Mesenchymal stem cell (in vitro differentiated cells and primary cell): ENCODE measurements around the gene RNF7.

Experiments
- DNase-seq: peaks from one replicate; pipeline ENCODE4 v3.0.0-alpha.2; 2013
- H2AFZ ChIP-seq: one replicate; pipeline ENCODE4 v1.6.1; 2013; ENCODE audit warnings: low read depth, mild to moderate bottlenecking, control low read depth, inconsistent platforms, low read length, moderate library complexity
- H2AK5ac ChIP-seq: 2 replicates; pipeline ENCODE4 v1.6.1; 2013; ENCODE audit warnings: low read length, moderate library complexity, mild to moderate bottlenecking, inconsistent platforms; ENCODE audit not compliant: severe bottlenecking
- H2BK120ac ChIP-seq: one replicate; pipeline ENCODE4 v1.6.1; 2013; ENCODE audit warnings: low read depth, mild to moderate bottlenecking, inconsistent platforms, low read length, moderate library complexity
- H2BK12ac ChIP-seq, 2 experiments: one replicate each; pipeline ENCODE4 v1.6.1; 2013; ENCODE audit warnings: inconsistent platforms in 2 of 2, low read length in 2 of 2, mild to moderate bottlenecking in 2 of 2, moderate library complexity in 2 of 2, control low read depth in 1 of 2
- H2BK15ac ChIP-seq: one replicate; pipeline ENCODE4 v1.6.1; 2013; ENCODE audit warnings: mild to moderate bottlenecking, low read depth, inconsistent platforms; ENCODE audit not compliant: poor library complexity, severe bottlenecking
- H2BK5ac ChIP-seq: 2 replicates; pipeline ENCODE4 v1.6.1; 2013; ENCODE audit warnings: low read depth, mild to moderate bottlenecking, low read length, control low read depth, inconsistent platforms; ENCODE audit not compliant: poor library complexity, severe bottlenecking
- H3K14ac ChIP-seq, 2 experiments: one replicate each; pipeline ENCODE4 v1.6.1; 2013; ENCODE audit warnings: inconsistent platforms in 2 of 2, low read length in 2 of 2, control low read depth in 1 of 2, mild to moderate bottlenecking in 1 of 2, moderate library complexity in 1 of 2
- H3K18ac ChIP-seq, 2 experiments: one replicate each; pipeline ENCODE4 v1.6.1; 2013; ENCODE audit warnings: inconsistent platforms in 2 of 2, low read length in 2 of 2, control low read depth in 1 of 2, low read depth in 1 of 2, mild to moderate bottlenecking in 1 of 2
- H3K23ac ChIP-seq, 2 experiments: one replicate each; pipeline ENCODE4 v1.6.1; 2013; ENCODE audit warnings: inconsistent platforms in 2 of 2, low read length in 2 of 2, mild to moderate bottlenecking in 2 of 2, moderate library complexity in 2 of 2, control low read depth in 1 of 2
- H3K27ac ChIP-seq: 2 replicates; pipeline ENCODE4 v1.5.1; 2013; ENCODE audit warnings: mild to moderate bottlenecking, moderate library complexity, low read length, control low read depth, inconsistent platforms; ENCODE audit not compliant: poor library complexity, severe bottlenecking
- H3K27me3 ChIP-seq, 2 experiments: 2 replicates each; pipeline versions ENCODE4 v1.6.1 to v1.7.0; 2013; ENCODE audit warnings: low read length in 2 of 2, mild to moderate bottlenecking in 2 of 2, moderate library complexity in 2 of 2, control low read depth in 1 of 2, inconsistent platforms in 1 of 2; ENCODE audit not compliant: control insufficient read depth in 1 of 2, insufficient read depth in 1 of 2
- H3K36me3 ChIP-seq, 2 experiments: 2 replicates each; pipeline versions ENCODE4 v1.6.1 to v1.7.0; 2013; ENCODE audit warnings: low read length in 2 of 2, control low read depth in 1 of 2, inconsistent platforms in 1 of 2, low read depth in 1 of 2, mild to moderate bottlenecking in 1 of 2; ENCODE audit not compliant: insufficient read depth in 2 of 2, control insufficient read depth in 1 of 2
- H3K4ac ChIP-seq, 2 experiments: one replicate each; pipeline ENCODE4 v1.6.1; 2013; ENCODE audit warnings: inconsistent platforms in 2 of 2, low read length in 2 of 2, mild to moderate bottlenecking in 2 of 2, moderate library complexity in 2 of 2, control low read depth in 1 of 2, low read depth in 1 of 2
- H3K4me1 ChIP-seq: 2 replicates; pipeline ENCODE4 v1.6.1; 2013; ENCODE audit warnings: low read depth, low read length, control low read depth; ENCODE audit not compliant: control insufficient read depth, insufficient read depth
- H3K4me2 ChIP-seq: 2 replicates; pipeline ENCODE4 v1.6.1; 2013; ENCODE audit warnings: low read length, mild to moderate bottlenecking, inconsistent platforms; ENCODE audit not compliant: poor library complexity, severe bottlenecking
- H3K4me3 ChIP-seq, 2 experiments: 2 replicates each; pipeline versions ENCODE4 v1.5.1 to v1.7.0; 2013; ENCODE audit warnings: low read length in 2 of 2, mild to moderate bottlenecking in 2 of 2, control low read depth in 1 of 2, low read depth in 1 of 2; ENCODE audit not compliant: insufficient read depth in 1 of 2
- H3K79me1 ChIP-seq: replicated peaks from 2 replicates; pipeline ENCODE4 v1.6.1; 2013; ENCODE audit warnings: mild to moderate bottlenecking, control low read depth, low read length, inconsistent platforms; ENCODE audit not compliant: poor library complexity, severe bottlenecking
- H3K9ac ChIP-seq: 2 replicates; pipeline ENCODE4 v1.7.0; 2013; ENCODE audit warnings: mild to moderate bottlenecking, low read length, moderate library complexity
- H3K9me3 ChIP-seq: 2 replicates; pipeline ENCODE4 v1.7.0; 2013; ENCODE audit warnings: mild to moderate bottlenecking, low read length; ENCODE audit not compliant: control insufficient read depth
- H4K8ac ChIP-seq: one replicate; pipeline ENCODE4 v1.6.1; 2013; ENCODE audit warnings: inconsistent platforms, mild to moderate bottlenecking, low read length, moderate library complexity
- H4K91ac ChIP-seq: one replicate; pipeline ENCODE4 v1.6.1; 2013; ENCODE audit warnings: mild to moderate bottlenecking, low read length, inconsistent platforms
- WGBS: methylation state at CpG from one replicate; pipeline ENCODE4 v1.1.7; 2013; ENCODE audit warnings: mixed read lengths; 5-methylcytosine and 5-hydroxymethylcytosine counted together

Gene RNF7

DNA sequence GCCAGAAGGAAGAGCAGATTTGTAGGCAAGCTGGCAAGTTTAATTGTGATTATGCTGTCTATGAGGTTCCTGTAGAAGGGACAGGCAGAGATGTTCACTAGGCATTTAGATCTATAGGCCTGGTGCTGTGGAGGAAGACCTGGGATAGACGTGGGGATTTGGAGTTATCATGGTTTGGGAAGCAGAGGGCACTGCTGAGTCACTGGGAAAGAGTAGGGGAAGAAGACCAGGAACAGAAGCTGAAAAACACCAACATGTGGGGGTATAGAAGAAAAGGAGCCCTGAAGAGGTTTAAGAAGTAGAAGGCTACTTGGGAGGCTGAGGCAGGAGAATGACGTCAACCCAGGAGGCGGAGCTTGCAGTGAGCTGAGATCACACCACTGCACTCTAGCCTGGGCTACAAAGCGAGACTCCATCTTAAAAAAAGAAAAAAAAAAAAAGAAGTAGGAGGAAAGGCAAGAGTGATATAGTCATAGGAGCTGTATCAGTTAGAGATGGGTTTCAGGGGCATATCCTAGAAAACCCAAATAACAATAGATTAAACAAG is 44.4 kb downstream of the RNF7 start:
- Histone ChIP-seq H2AFZ (no peak overlapping the region), H2BK5ac (no peak overlapping the region), H3K18ac (no peak overlapping the region), H3K4ac (no peak overlapping the region), H3K79me1 (no peaks in the 10 kb centered on the region), H3K27me3 (no peaks in the 10 kb centered on the region), H3K23ac (no peak overlapping the region), H3K9me3 (no peaks in the 10 kb centered on the region), H3K9ac (no peak overlapping the region), H2BK15ac (no peak overlapping the region), H3K27ac (no peak overlapping the region), H4K91ac (no peak overlapping the region), H3K4me3 (no peak overlapping the region), H2AK5ac (no peak overlapping the region), H2BK120ac (no peak overlapping the region), H2BK12ac (no peak overlapping the region), H3K36me3 (no peaks in the 10 kb centered on the region), H3K4me1 (no peaks in the 10 kb centered on the region), H3K4me2 (no peak overlapping the region), H4K8ac (no peak overlapping the region), H3K14ac (no peak overlapping the region)
- DNase-seq: peak; percentile 8
- 48% methylated on average over 3 of the region's 4 CpGs for WGBS

DNA sequence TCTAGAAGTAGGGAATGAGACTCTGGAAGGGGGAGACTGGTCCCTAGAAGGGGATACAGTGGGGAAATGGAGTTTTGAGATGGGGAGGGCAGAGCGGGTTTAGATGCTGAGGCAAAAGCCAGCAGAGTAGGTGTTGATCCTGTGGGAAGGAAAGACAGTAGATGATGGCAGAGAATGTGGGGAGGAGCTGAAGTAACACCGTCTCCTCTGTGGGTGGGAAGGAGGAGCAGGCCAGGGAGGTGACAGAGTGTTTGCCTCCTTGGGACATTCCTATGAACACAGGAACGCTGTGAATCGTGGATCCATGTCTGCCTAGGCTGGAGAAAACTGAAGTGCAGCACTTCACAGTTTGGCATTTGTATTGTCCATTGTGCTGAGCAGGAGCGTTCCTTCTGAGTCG is 45.5 kb downstream of the RNF7 start:
- Histone ChIP-seq H2AFZ (no peak overlapping the region), H3K18ac (no peak overlapping the region), H3K9ac (no peak overlapping the region), H4K91ac (no peak overlapping the region), H4K8ac (no peak overlapping the region), H3K9me3 (no peaks in the 10 kb centered on the region), H3K4me2 (no peak overlapping the region), H3K27ac (no peak overlapping the region), H3K36me3 (no peaks in the 10 kb centered on the region), H3K27me3 (no peaks in the 10 kb centered on the region), H2BK12ac (no peak overlapping the region), H3K4me3 (no peak overlapping the region), H2AK5ac (no peak overlapping the region), H3K79me1 (no peaks in the 10 kb centered on the region), H2BK120ac (no peak overlapping the region), H2BK5ac (no peak overlapping the region), H3K4me1 (no peaks in the 10 kb centered on the region), H2BK15ac (no peak overlapping the region), H3K14ac (no peak overlapping the region), H3K23ac (no peak overlapping the region), H3K4ac (no peak overlapping the region)
- DNase-seq: no peak
- 83% methylated on average over 6 of the region's 6 CpGs for WGBS

DNA sequence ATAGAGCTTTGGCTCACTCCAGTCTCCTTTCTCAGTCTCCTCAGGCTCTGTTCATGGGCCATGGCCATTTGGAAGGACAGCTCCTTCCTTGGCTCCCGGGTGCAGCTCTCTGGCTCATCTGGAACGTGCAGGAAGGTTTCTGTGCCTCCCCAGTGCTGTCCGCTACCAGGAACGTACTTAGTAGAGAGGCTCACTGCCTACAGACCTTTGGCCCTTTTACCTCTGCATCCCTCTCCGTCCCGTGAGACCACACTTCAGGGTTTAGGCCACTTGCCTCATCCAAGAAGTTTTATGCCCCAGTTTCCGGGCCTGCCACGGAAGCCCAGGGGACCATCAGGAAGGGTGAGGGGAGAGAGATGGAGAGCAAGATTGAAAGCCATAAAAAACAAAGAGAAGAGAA is 46.0 kb downstream of the RNF7 start:
- Histone ChIP-seq H3K14ac (no peak overlapping the region), H3K4me2 (no peak overlapping the region), H3K9me3 (no peaks in the 10 kb centered on the region), H3K4ac (no peak overlapping the region), H2AK5ac (no peak overlapping the region), H4K8ac (no peak overlapping the region), H4K91ac (no peak overlapping the region), H3K23ac (no peak overlapping the region), H3K79me1 (no peaks in the 10 kb centered on the region), H2BK120ac (no peak overlapping the region), H3K4me1 (no peaks in the 10 kb centered on the region), H2AFZ (no peak overlapping the region), H2BK12ac (no peak overlapping the region), H3K27me3 (no peaks in the 10 kb centered on the region), H2BK15ac (no peak overlapping the region), H3K36me3 (no peaks in the 10 kb centered on the region), H3K9ac (no peak overlapping the region), H2BK5ac (no peak overlapping the region), H3K18ac (no peak overlapping the region), H3K27ac (no peak overlapping the region), H3K4me3 (no peak overlapping the region)
- DNase-seq: no peak
- 93% methylated on average over 8 of the region's 8 CpGs for WGBS

DNA sequence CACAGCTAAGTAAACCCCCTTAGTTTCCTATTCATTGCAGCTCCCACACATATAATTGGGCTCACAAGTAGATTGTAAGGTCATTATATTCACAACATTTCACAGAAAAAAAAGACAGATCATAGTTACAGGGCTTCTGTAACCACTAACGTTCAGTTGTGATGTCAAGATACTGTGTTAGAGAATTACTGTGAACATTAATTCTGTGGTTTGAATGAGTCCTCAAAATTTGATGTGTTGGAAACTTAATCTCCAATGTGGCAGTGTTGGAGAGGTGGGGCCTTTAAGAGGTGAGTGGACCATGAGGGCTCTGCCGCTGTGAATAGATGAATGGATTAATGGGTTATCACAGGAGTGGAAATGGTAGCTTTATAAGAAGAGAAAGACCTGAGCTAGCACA is 46.4 kb downstream of the RNF7 start:
- H3K4ac ChIP-seq: no peak overlapping the region
- no peaks in the 10 kb centered on the region for H3K9me3 ChIP-seq
- H2BK120ac ChIP-seq: no peak overlapping the region
- no peak overlapping the region for H2AK5ac ChIP-seq
- H3K23ac ChIP-seq: no peak overlapping the region
- DNase-seq: no peak
- H4K91ac ChIP-seq: no peak overlapping the region
- H3K4me1 ChIP-seq: no peaks in the 10 kb centered on the region
- no peak overlapping the region for H2AFZ ChIP-seq
- H3K18ac ChIP-seq: no peak overlapping the region
- H3K27ac ChIP-seq: no peak overlapping the region
- no peaks in the 10 kb centered on the region for H3K27me3 ChIP-seq
- no peak overlapping the region for H3K4me2 ChIP-seq
- WGBS: 68% methylated on average over 1 of the region's 2 CpGs
- H3K4me3 ChIP-seq: no peak overlapping the region
- H2BK5ac ChIP-seq: no peak overlapping the region
- H3K36me3 ChIP-seq: no peaks in the 10 kb centered on the region
- H2BK12ac ChIP-seq: no peak overlapping the region
- H4K8ac ChIP-seq: no peak overlapping the region
- H3K14ac ChIP-seq: no peak overlapping the region
- H3K9ac ChIP-seq: no peak overlapping the region
- H2BK15ac ChIP-seq: no peak overlapping the region
- no peaks in the 10 kb centered on the region for H3K79me1 ChIP-seq
